Ectodermal cell (in vitro differentiated cells): ENCODE measurements around the gene KCTD12.

Experiments used
- H3K27ac ChIP-seq: 2 replicates; pipeline ENCODE4 v1.7.0; 2013; ENCODE audit warnings: mild to moderate bottlenecking, low read depth, low read length; ENCODE audit not compliant: insufficient read depth, poor library complexity, severe bottlenecking
- H3K27me3 ChIP-seq: 2 replicates; pipeline ENCODE4 v1.7.0; 2013; ENCODE audit warnings: mild to moderate bottlenecking, low read length; ENCODE audit not compliant: insufficient read depth, control insufficient read depth, poor library complexity, severe bottlenecking
- H3K36me3 ChIP-seq: one replicate; pipeline ENCODE4 v1.7.0; 2013; ENCODE audit warnings: low read length; ENCODE audit not compliant: control insufficient read depth, insufficient read depth
- H3K4me1 ChIP-seq: one replicate; pipeline ENCODE4 v1.7.0; 2013; ENCODE audit warnings: low read length; ENCODE audit not compliant: control insufficient read depth, insufficient read depth
- H3K4me3 ChIP-seq: 2 replicates; pipeline ENCODE4 v1.7.0; 2013; ENCODE audit warnings: low read depth, low read length, control low read depth; ENCODE audit not compliant: insufficient read depth
- H3K9me3 ChIP-seq: 2 replicates; pipeline ENCODE4 v1.7.0; 2013; ENCODE audit warnings: mild to moderate bottlenecking, low read length, moderate library complexity; ENCODE audit not compliant: control insufficient read depth
- WGBS, 2 experiments: methylation state at CpG; one replicate each; pipeline ENCODE4 v1.1.7; 2013; ENCODE audit warnings: missing lambda C conversion rate in 2 of 2; 5-methylcytosine and 5-hydroxymethylcytosine counted together

The KCTD12 gene

GRCh38 chr13:76889254-76889653 is 3.0 kb upstream of the KCTD12 start:
- Histone ChIP-seq H3K27me3 (peaks cover 63% of the 10 kb centered on the region), H3K9me3 (no peaks in the 10 kb centered on the region), H3K27ac (no peak overlapping the region), H3K36me3 (no peaks in the 10 kb centered on the region), H3K4me1 (peaks cover 5% of the 10 kb centered on the region), H3K4me3 (no peak overlapping the region)
- WGBS, 2 experiments, result 92 to 100% methylated on average over 1 of the region's 1 CpG

GRCh38 chr13:76888421-76888820 is 2.2 kb upstream of the KCTD12 start:
- whole genome bisulfite sequencing, 2 experiments, result 76 to 88% methylated on average over 1 of the region's 1 CpG
- Histone ChIP-seq H3K4me1 (peaks cover 5% of the 10 kb centered on the region), H3K4me3 (no peak overlapping the region), H3K27me3 (peaks cover 70% of the 10 kb centered on the region), H3K9me3 (no peaks in the 10 kb centered on the region), H3K36me3 (no peaks in the 10 kb centered on the region), H3K27ac (no peak overlapping the region)

GRCh38 chr13:76887076-76887563 is 915 bp upstream of the KCTD12 start:
- Histone ChIP-seq H3K36me3 (no peaks in the 10 kb centered on the region), H3K27me3 (peaks cover 69% of the 10 kb centered on the region), H3K9me3 (no peaks in the 10 kb centered on the region), H3K4me3 (peak overlapping the region; percentile 61), H3K27ac (no peak overlapping the region), H3K4me1 (peaks cover 5% of the 10 kb centered on the region)
- WGBS, 2 experiments, result 3 to 4% methylated on average over 20 of the region's 20 CpGs

GRCh38 chr13:76886005-76886291 is 257 bp downstream of the KCTD12 start:
- Histone ChIP-seq H3K27ac (no peak overlapping the region), H3K4me3 (peak overlapping the region; percentile 61), H3K4me1 (peaks cover 5% of the 10 kb centered on the region), H3K27me3 (peaks cover 69% of the 10 kb centered on the region), H3K36me3 (no peaks in the 10 kb centered on the region), H3K9me3 (no peaks in the 10 kb centered on the region)
- 0 to 1% methylated on average over 37 of the region's 37 CpGs for WGBS, 2 experiments

- Histone ChIP-seq H3K4me1 (peaks cover 5% of the 10 kb centered on the region), H3K4me3 (peak overlapping the region; percentile 61), H3K27me3 (peaks cover 69% of the 10 kb centered on the region), H3K27ac (no peak overlapping the region), H3K9me3 (no peaks in the 10 kb centered on the region), H3K36me3 (no peaks in the 10 kb centered on the region)
- 1% methylated on average over 94 of the region's 94 CpGs for WGBS, 2 experiments
These were observed 801 bp downstream of the KCTD12 start for GRCh38 chr13:76885203-76886004.

GRCh38 chr13:76884907-76885202 is 1.4 kb downstream of the KCTD12 start:
- Histone ChIP-seq H3K4me1 (peaks cover 5% of the 10 kb centered on the region), H3K27me3 (peaks cover 66% of the 10 kb centered on the region), H3K27ac (no peak overlapping the region), H3K9me3 (no peaks in the 10 kb centered on the region), H3K4me3 (peak overlapping the region; percentile 61), H3K36me3 (no peaks in the 10 kb centered on the region)
- WGBS, 2 experiments, result 32 to 36% methylated on average over 9 of the region's 9 CpGs

- WGBS, 2 experiments, result 46% methylated on average over 14 to 15 of the region's 15 CpGs
- Histone ChIP-seq H3K9me3 (no peaks in the 10 kb centered on the region), H3K4me1 (peaks cover 5% of the 10 kb centered on the region), H3K4me3 (peak overlapping the region; percentile 61), H3K27me3 (peaks cover 61% of the 10 kb centered on the region), H3K36me3 (no peaks in the 10 kb centered on the region), H3K27ac (no peak overlapping the region)
These were observed 1.9 kb downstream of the KCTD12 start for GRCh38 chr13:76884186-76884906.

- no peaks in the 10 kb centered on the region for H3K9me3 ChIP-seq
- peaks cover 5% of the 10 kb centered on the region for H3K4me1 ChIP-seq
- no peak overlapping the region for H3K27ac ChIP-seq
- WGBS, 2 experiments, result 80 to 82% methylated on average over 2 to 3 of the region's 3 CpGs
- H3K27me3 ChIP-seq, result peaks cover 50% of the 10 kb centered on the region
- H3K36me3 ChIP-seq, result no peaks in the 10 kb centered on the region
- no peak overlapping the region for H3K4me3 ChIP-seq
These were observed 3.0 kb downstream of the KCTD12 start for GRCh38 chr13:76883236-76883635.

GRCh38 chr13:76882431-76882830 is 3.8 kb downstream of the KCTD12 start:
- Histone ChIP-seq H3K9me3 (no peaks in the 10 kb centered on the region), H3K4me3 (no peak overlapping the region), H3K27me3 (peaks cover 42% of the 10 kb centered on the region), H3K4me1 (peaks cover 5% of the 10 kb centered on the region), H3K36me3 (no peaks in the 10 kb centered on the region), H3K27ac (no peak overlapping the region)
- whole genome bisulfite sequencing, 2 experiments, result 92 to 94% methylated on average over 3 to 4 of the region's 4 CpGs

- Histone ChIP-seq H3K36me3 (no peaks in the 10 kb centered on the region), H3K27ac (no peak overlapping the region), H3K4me1 (peaks cover 3% of the 10 kb centered on the region), H3K27me3 (peaks cover 16% of the 10 kb centered on the region), H3K4me3 (no peak overlapping the region), H3K9me3 (no peaks in the 10 kb centered on the region)
- 90 to 94% methylated on average over 3 of the region's 3 CpGs for WGBS, 2 experiments
These were observed 6.3 kb downstream of the KCTD12 start for GRCh38 chr13:76879883-76880270.
